Chondrocyte (in vitro differentiated cells): ENCODE measurements around the gene RAD18. TPM values are rescaled to one million over a fixed set of nuclear protein-coding genes. Genes with fewer than 3 reads are reported as not detected.

Experiments
- DNase-seq: peaks from one replicate; pipeline ENCODE4 v3.0.0; 2021; ENCODE audit warnings: mixed read lengths, low spot score
- H3K27ac Mint-ChIP-seq: one replicate; pipeline ENCODE4 v1.8.0; 2021; ENCODE audit warnings: mild to moderate bottlenecking, moderate library complexity, mixed read lengths; ENCODE audit not compliant: unreplicated experiment
- H3K27me3 Mint-ChIP-seq: 2 replicates; pipeline ENCODE4 v1.8.0; 2021; ENCODE audit warnings: low read depth, mixed read lengths
- H3K36me3 Mint-ChIP-seq: 2 replicates; pipeline ENCODE4 v1.8.0; 2021; ENCODE audit warnings: low read depth, mixed read lengths
- H3K4me1 Mint-ChIP-seq: 2 replicates; pipeline ENCODE4 v1.8.0; 2021; ENCODE audit warnings: low read depth, mild to moderate bottlenecking, mixed read lengths
- H3K4me3 Mint-ChIP-seq: one replicate; pipeline ENCODE4 v1.8.0; 2021; ENCODE audit warnings: mild to moderate bottlenecking, moderate library complexity, mixed read lengths; ENCODE audit not compliant: unreplicated experiment
- H3K9me3 Mint-ChIP-seq: 2 replicates; pipeline ENCODE4 v1.8.0; 2021; ENCODE audit warnings: low read depth, mixed read lengths
- CTCF ChIP-seq: fragments of 200-600 bp; sonication (generic); IDR thresholded peaks from 2 replicates; pipeline ENCODE4 v1.5.0; 2021; ENCODE audit warnings: antibody characterized with exemption, mild to moderate bottlenecking, moderate library complexity
- total RNA-seq: library from RNA; stranded (reverse); gene quantifications from 3 replicates; pipeline ENCODE4 v1.2.1, GENCODE V29; 2021

Gene RAD18
- total RNA-seq, 1 donor from 2014 or later = 9.7 TPM

GRCh38 chr3:8891774-8892173 lies 71.5 kb downstream of the RAD18 start:
- no peak for TF ChIP-seq CTCF
- H3K4me1 Mint-ChIP-seq = peaks cover 81% of the 10 kb centered on the region
- H3K36me3 Mint-ChIP-seq = peaks cover 11% of the 10 kb centered on the region
- H3K27ac Mint-ChIP-seq = peak overlapping the region; percentile 82
- no peak overlapping the region for H3K4me3 Mint-ChIP-seq
- no peaks in the 10 kb centered on the region for H3K9me3 Mint-ChIP-seq
- DNase-seq = no peak
- H3K27me3 Mint-ChIP-seq = no peaks in the 10 kb centered on the region

GRCh38 chr3:8891303-8891702 lies 72.0 kb downstream of the RAD18 start:
- no peak for DNase-seq
- TF ChIP-seq CTCF = no peak
- Mint-ChIP-seq H3K9me3 (no peaks in the 10 kb centered on the region), H3K4me1 (peaks cover 82% of the 10 kb centered on the region), H3K27ac (peak overlapping the region; percentile 82), H3K4me3 (no peak overlapping the region), H3K27me3 (no peaks in the 10 kb centered on the region), H3K36me3 (peaks cover 13% of the 10 kb centered on the region)

- Mint-ChIP-seq H3K4me1 (peaks cover 81% of the 10 kb centered on the region), H3K36me3 (peaks cover 9% of the 10 kb centered on the region), H3K9me3 (peaks cover 2% of the 10 kb centered on the region), H3K27ac (peak overlapping the region; percentile 98), H3K4me3 (peak overlapping the region; percentile 11), H3K27me3 (no peaks in the 10 kb centered on the region)
- DNase-seq = no peak
- no peak for TF ChIP-seq CTCF
Observed at GRCh38 chr3:8888301-8888915, 74.9 kb downstream of the RAD18 start.

DNA sequence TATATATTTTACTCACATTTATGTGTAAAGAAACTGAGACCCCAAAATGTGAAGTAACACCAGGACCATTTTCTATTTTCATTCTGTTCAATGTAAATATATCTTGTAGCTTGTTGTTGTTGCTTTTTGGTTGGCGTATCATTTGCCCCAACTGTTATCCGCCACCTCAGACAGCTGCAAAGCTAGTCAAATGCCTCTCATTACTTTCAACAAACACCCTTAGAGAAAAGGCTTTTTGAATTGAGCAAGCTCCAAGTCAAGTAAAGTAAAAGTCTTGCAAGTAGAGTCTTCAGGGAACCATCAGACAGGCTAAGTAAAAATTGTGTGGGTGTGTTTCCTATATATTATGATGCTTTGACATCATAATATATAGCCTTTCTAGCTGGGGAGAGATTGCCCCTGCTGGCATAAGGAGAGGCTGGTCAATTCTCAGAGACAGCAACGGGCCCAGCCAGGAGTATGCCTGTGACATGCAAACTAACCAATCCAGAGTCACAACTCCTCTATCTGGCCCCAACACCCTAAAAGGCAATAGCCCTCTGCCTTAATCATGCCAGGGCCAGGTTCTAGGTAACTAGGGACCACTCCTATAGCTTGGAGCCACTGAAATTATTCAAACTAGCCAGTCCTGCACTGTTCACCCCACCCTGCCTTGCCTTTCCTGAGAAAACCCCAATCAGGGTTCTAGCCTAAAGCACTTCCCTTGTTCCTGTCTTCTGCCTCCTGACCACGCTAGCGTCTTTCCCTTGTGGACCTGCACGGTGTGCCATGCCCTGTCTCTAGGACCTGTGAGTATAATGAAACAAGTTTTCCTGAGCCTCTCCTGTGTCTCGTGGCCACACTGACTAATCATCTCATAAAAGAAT lies 75.6 kb downstream of the RAD18 start:
- peak; percentile 42 for TF ChIP-seq CTCF
- Mint-ChIP-seq H3K9me3 (peaks cover 5% of the 10 kb centered on the region), H3K4me1 (peaks cover 73% of the 10 kb centered on the region), H3K4me3 (peak overlapping the region; percentile 11), H3K36me3 (peaks cover 11% of the 10 kb centered on the region), H3K27me3 (no peaks in the 10 kb centered on the region), H3K27ac (peak overlapping the region; percentile 98)
- no peak for DNase-seq

DNA sequence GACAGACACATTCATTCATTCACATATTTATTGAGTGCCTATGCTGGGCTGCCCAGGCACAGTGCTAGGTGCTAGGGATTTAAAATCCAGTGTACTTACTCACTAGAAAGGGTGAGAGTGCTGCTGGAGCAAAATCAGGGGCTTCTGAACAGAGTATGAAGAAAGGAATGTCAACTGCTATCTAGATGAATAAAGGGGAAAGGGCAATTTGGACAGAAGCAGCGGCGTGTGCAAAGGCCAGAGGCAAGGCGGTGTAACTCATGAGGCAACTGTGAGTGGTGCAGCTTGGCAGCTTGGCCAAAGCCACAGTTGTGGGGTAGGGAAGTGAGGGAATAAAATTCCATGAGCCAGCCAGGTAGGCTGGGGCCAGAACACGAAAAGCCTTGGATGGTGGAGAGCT lies 76.7 kb downstream of the RAD18 start:
- Mint-ChIP-seq H3K4me1 (peaks cover 68% of the 10 kb centered on the region), H3K4me3 (no peak overlapping the region), H3K36me3 (peaks cover 11% of the 10 kb centered on the region), H3K9me3 (peaks cover 5% of the 10 kb centered on the region), H3K27ac (peak overlapping the region; percentile 37), H3K27me3 (no peaks in the 10 kb centered on the region)
- TF ChIP-seq CTCF = no peak
- DNase-seq = no peak
